ENCODE results near the gene PLEKHA4.
A peak's percentile ranks its signal among the peaks of the same experiment; 100 is the strongest.
"Not testable (repeated sequence)": the region's sequence is repeated elsewhere in the genome, so short reads cannot be mapped to it uniquely, and the experiment has no call there.

Gene PLEKHA4

DNA sequence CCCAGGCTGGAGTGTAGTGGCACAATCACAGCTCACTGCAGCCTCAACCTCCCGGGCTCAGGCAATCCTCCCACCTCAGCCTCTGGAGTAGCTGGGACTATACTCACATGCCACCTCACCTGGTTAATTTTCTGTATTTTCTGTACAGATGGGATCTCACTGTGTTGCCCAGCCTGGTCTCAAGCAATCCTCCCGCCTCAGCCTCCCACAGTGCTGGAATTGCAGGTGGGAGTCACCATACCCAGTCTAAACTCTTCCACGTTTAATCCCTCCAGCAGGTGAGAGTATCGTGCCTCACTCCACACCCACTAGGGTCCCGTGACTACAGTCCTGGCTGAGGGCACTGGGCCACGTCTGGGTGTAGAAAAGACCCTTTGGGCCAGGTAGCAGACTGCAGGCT lies 74.1 kb downstream of the PLEKHA4 start:
- Histone ChIP-seq H3K79me2 (no peaks in the 10 kb centered on the region), H2AFZ (peak overlapping the region; percentile 72), H3K27me3 (ENCODE audit: control insufficient read depth, insufficient read depth, low read length) (no peaks in the 10 kb centered on the region), H3K27ac (peak overlapping the region; percentile 78), H3K36me3 (ENCODE audit: control insufficient read depth, insufficient read depth, low read length) (no peaks in the 10 kb centered on the region), H3K9me3 (ENCODE audit: control insufficient read depth, low read length) (no peaks in the 10 kb centered on the region), H3K4me2 (ENCODE audit: low read length) (no peak overlapping the region), H3K4me3 (ENCODE audit: low read depth, low read length) (no peak overlapping the region), H3K9ac (no peak overlapping the region), H3K4me1 (peaks cover 13% of the 10 kb centered on the region)
- TF ChIP-seq, protein P1, sequence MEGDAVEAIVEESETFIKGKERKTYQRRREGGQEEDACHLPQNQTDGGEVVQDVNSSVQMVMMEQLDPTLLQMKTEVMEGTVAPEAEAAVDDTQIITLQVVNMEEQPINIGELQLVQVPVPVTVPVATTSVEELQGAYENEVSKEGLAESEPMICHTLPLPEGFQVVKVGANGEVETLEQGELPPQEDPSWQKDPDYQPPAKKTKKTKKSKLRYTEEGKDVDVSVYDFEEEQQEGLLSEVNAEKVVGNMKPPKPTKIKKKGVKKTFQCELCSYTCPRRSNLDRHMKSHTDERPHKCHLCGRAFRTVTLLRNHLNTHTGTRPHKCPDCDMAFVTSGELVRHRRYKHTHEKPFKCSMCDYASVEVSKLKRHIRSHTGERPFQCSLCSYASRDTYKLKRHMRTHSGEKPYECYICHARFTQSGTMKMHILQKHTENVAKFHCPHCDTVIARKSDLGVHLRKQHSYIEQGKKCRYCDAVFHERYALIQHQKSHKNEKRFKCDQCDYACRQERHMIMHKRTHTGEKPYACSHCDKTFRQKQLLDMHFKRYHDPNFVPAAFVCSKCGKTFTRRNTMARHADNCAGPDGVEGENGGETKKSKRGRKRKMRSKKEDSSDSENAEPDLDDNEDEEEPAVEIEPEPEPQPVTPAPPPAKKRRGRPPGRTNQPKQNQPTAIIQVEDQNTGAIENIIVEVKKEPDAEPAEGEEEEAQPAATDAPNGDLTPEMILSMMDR (IDR thresholded peaks at IDR 0.05): no peak

DNA sequence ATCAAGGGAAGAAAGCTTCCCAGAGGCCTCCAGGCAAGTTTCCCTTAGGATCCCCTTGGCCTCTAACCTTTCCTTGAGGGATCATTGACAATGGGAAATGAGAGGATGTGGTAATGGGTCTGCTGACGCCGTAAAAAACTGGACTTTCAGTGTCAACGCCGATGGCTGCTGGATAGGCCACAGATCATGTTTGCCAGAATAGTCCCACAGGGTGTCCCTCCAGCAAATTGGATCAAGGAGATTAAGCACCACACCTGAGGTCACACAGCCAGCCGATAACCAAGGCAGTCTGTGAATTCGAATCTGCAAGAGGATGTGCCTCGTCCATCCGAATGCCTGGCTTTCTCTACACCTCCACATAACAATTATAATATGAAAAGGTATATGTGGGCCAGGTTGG lies 75.1 kb downstream of the PLEKHA4 start:
- Histone ChIP-seq H3K27ac (no peak overlapping the region), H3K4me2 (ENCODE audit: low read length) (no peak overlapping the region), H3K9ac (no peak overlapping the region), H3K4me1 (peaks cover 13% of the 10 kb centered on the region), H3K9me3 (ENCODE audit: control insufficient read depth, low read length) (no peaks in the 10 kb centered on the region), H3K27me3 (ENCODE audit: control insufficient read depth, insufficient read depth, low read length) (no peaks in the 10 kb centered on the region), H2AFZ (no peak overlapping the region), H3K4me3 (ENCODE audit: low read depth, low read length) (no peak overlapping the region), H3K79me2 (no peaks in the 10 kb centered on the region), H3K36me3 (ENCODE audit: control insufficient read depth, insufficient read depth, low read length) (no peaks in the 10 kb centered on the region)
- TF ChIP-seq, protein P1 (IDR thresholded peaks at IDR 0.05): no peak

DNA sequence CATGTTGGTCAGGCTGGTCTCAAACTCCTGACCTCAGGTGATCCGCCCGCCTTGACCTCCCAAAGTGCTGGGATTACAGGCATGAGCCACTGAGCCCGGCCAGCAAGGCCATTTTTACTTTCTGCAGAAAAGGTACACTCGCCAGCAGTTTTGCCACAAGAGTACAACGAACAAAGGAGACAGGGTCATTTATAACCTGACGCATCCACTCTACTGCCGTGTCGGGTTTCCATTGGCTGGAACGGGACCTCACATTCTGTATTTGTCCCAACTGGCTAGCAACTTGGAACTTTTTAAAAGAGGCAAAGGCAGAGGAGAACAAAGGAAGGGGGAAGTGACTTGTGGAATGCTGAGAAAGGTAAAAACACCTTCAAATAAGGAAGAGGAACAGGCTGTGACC lies 81.1 kb downstream of the PLEKHA4 start:
- not testable (repeated sequence) for H3K9me3 ChIP-seq (ENCODE audit: control insufficient read depth, low read length); H3K36me3 ChIP-seq (ENCODE audit: control insufficient read depth, insufficient read depth, low read length); H3K9ac ChIP-seq; H3K4me1 ChIP-seq; H3K27ac ChIP-seq; H3K4me2 ChIP-seq (ENCODE audit: low read length); H2AFZ ChIP-seq; H3K79me2 ChIP-seq; H3K27me3 ChIP-seq (ENCODE audit: control insufficient read depth, insufficient read depth, low read length); H3K4me3 ChIP-seq (ENCODE audit: low read depth, low read length)
